Glomerular visceral epithelial cell (primary cell): ENCODE results near the gene RELN.

Experiments used
- DNase-seq: peaks from one replicate; pipeline ENCODE4 v3.0.0-alpha.2; 2016; ENCODE audit errors: extremely low spot score

The RELN gene

DNA sequence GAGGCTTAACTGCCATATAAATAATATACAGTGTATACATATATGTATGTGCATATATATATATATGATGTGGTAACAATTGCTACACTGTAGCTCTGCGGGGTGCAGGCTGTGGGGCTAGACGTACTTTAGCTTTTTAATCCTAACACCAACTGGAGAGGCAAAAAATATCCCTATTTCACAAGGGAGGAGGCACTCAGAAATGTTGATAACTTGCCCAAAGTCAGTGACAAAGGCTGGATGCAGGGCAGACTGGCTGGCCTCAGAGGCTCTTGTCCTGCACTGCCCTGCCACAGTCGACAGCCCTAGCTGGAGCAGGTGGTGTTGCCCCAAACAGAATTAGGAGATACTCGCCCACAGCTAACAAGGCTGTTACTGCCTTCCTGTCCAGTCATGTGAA is 1.5 kb upstream of the RELN start:
- DNase-seq, result no peak

DNA sequence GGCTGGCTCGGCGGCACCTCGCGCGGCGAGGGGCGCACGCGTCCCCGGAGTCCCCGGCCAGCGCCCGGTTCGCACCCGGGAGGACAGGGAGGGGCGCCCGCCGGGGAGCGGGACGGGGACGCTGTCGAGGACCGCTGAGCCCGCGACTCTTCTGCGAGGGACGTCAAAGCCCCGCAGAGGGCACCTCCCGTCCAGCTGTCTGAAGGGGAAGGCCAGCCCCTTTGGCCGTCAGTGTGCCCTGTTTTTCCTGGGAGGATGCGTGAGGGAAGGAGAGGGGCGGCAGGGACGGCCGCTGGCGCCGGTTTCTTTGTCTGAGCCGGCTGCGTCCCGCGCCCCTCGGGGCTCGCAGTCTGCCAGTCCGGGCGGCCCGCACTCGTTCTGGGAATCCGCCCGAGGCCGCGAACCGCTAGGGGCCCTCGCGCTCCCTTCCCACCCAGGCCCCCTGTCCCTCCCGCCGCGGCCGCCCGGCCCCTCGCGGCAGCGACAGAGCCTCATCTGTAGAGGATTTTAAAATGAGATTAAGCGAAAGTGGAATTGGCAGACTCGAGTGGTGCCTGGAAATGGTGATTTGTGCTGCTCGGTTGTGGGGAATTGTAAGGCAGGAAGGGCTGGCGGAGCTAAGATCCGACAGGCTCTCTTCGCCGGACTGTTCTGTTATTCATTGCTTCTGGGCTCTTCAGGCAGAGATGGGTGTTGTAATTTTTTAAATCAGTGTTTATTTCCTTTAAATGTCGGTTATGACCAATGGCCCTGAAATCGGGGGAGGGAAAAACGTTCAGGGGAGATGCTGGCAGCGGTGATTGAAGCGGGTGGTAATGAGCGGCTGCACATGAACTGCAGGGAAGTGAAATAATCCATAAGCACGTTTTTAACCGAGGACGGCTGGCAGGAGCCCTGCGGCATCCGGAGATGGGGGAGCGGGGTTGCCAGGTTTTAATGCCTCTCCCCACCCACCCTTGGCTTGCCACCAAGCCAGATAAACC is 618 bp upstream of the RELN start:
- DNase-seq, result peak; percentile 49

DNA sequence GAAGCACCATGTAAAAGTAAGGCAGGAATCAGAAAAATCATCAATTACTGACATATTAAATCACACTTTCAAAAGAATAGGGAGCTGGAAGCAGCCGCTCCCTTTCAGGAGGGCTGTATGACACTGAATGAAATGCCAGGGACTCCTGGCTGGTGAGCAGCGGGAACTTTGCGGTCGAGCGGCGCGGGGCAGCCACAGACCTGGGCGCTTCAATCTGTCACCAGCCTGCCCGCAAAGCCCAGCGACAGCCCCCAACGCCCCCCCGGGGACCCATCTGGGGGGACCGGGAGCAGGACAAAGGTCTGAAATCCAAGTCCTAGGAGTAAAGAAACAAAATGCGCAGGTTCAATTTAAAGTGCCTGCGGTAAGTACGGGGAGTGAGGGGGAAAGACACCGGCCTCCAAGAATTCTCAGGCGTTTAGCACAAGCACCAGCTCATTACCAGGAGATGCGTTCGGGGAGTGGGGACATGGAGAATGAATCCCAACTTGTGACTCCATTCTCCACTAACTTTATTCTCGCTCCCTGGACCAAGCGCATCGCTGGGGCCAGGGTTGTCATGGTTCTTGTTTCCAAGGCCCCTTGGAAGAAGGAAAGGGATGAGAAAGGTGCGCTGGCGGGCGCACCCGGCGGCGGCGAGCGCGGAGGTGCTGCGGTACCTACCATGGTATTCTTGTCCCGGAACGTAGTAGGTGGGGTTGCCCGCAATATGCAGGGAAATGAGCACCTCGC is 824 bp downstream of the RELN start:
- peak; percentile 10 for DNase-seq

DNA sequence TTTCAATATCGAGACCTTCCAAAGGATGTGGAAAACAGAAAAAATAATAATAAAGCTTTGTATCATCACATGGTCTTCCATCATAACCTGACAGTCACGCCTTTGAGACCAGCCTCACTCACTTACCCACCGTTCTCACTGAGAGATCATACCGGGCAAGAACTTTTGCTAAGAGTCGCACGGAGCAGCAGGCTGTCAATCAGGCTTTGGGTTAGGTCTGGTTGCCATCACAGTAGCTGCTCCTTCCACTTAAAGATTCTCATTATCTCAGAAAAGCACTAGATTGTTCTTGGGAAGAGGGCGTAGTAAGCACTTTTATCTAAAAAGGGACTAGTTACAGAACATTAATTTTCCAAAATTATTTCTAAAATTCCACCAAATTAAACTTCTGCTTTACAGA is 2.0 kb downstream of the RELN start:
- no peak for DNase-seq

DNA sequence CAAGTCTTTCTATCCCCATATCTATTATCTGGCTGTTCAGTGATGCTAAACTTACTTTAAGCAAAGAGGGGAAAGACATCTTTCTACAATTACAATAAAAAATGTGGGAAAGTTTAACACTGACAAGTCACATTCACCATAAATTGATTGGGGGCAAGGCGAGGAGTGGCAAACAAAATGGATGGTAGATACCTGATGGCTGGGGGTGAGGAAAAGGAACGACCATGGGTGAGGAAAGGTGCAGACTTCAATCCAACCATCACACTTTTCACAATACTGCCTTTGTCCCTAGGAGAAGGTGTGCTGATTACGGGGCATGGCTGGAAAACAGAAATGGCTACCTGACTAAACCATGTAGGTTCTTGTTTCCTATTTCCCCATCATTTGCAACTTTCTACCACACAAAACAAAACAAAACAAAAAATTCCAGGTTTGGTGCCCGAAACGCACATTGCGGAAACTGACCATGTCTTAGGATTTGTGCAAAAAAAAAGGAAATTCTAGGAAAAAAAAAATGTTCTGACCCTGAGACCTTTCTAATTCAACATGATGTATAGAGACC is 3.8 kb downstream of the RELN start:
- DNase-seq, result no peak

DNA sequence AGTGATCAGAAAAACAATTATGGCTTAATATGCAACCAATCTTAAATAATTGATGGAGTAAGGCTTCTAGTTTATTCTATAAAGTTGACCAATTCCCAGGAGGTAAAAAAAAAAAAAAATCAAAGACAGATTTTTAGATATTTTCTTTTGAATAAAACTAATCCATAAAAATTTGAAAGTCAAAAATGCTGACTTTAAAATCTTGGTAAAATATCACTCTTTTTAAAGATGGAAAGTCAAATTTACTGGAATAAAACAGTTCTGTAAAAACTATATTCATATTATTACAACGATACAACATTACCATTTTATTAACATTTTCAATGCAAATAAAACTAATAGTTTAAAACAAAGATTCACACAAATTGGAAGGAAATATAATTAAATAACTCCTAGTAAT is 5.4 kb downstream of the RELN start:
- no peak for DNase-seq

DNA sequence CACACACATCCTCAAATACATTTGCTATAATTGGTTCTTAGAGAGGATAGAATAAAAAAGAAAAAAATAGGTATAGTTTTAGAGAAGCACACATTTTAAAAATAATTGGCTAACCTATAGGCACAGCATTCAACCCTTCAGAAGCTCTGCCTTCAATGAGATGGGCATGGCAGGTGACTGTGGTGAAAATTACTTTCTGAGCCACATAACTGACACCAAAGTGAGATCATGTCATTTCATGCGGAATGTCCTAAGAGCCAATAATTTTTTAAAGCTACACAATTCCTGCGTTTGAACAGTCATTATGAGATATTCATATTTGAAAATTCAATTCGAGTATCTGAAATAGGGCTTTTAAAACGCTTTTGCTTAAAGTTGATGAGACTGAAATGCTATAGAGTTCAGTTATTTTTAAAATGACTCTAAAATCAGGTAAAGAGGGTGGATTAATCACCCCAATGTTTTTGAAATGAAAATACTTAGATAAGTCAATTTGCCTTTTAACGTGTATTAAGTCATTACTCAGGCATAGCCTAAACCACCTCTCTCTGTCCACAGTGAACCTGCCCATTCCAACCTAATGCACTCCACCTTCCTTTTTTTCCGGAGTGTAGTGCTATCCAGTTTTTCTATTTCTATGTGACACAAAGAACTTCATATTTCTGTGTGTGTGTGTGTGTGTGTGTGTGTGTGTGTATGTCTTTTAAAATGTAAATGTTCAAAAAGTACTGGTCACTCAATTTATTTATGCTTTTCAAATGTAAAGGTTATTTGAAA is 6.1 kb downstream of the RELN start:
- no peak for DNase-seq

DNA sequence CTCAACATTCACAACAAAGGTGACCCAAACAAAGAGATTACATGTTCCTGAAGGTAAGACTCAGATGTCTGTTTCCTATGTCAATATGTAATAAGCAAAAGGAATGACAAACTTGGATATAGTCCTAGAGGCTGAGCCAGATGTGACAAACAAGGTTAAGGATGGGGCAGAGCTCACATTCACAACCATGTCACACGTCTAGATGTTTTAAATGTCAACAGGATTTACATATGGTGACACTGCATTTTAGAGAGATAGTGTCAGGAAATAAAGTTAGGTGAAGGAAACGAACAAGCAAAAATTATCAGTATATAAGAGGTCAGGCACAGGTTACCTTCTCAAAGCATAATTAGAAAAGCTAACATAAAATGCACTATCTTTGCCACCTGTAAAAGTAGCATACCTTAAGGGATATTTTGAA is 8.4 kb downstream of the RELN start:
- no peak for DNase-seq

DNA sequence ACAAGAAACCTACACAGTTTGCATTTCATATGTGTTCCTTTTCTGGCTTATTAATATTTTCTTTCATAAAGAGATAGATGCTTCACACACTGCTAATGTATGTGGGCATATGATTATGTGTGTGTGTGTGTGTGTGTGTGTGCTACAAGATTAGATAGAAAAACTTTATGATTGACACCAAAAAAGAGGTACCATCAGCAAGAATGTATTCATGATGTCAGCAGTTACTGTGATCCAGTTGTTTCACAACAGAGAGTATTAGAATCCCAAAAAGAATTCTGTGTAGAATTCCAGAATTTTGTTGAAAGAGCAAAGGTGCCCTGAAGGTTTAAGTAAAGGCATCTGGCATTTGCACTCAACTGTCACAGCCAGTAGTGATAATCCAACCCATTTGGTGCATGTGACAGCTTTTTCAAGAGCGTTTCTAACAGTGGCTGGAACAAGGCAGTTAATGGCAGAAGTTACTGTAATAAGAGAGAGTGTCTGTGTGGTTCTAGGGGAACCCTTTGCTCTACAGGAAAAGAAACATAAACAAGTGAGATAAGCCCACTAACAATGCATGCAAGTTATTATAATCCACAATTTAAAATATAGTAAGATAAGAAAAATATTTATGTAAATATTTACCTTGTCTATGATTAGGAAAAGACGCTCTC is 16.6 kb downstream of the RELN start:
- no peak for DNase-seq

DNA sequence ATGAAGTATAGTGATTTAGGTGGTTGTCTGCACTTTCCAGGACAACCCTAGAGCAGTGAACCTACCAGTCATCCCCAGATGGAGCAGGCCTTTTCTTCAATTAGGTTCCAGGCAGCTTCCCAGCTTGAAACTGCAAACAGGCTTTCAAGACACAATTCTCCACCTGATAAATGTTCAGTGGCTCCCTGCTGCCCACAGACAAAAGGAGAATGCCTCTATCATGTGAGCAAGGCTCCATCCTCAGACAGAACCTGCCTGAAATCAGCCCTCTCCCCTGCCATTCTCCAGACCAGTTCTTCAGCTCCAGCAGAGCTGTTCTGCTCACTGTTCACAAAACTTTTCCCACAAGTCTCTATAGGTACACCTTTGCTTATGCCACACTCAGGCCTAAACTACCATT is 22.1 kb downstream of the RELN start:
- DNase-seq, result no peak

DNA sequence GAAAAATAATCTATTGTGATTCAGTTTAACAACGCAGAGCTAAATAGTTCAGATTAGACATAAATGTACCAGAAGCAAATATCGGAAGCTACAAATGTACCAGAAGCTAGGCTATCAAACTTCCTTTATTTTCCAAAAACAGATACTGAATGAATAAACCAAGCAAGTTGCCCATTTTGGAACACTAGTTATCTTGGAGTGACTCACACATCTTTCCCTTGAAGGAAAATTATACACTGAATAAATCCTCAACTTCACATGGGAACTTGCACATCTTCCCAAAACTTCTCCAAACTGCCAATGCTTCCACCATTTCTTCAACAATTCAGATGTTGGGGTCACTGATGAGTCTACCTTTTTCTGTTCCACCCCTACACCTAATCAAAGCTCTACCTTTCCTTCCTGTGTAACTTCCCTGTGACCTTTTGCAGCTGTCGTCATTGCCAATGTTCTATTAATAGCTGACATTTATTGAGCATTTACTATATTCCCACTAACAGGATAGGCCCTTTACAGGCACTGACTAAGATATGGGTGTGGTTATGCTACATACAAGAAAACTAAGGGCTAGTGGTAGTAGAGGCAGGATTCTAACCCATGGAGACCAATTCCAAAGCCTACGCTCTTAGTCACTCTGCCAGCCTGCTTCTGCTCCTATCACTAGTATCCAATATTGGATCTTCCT is 22.7 kb downstream of the RELN start:
- no peak for DNase-seq

DNA sequence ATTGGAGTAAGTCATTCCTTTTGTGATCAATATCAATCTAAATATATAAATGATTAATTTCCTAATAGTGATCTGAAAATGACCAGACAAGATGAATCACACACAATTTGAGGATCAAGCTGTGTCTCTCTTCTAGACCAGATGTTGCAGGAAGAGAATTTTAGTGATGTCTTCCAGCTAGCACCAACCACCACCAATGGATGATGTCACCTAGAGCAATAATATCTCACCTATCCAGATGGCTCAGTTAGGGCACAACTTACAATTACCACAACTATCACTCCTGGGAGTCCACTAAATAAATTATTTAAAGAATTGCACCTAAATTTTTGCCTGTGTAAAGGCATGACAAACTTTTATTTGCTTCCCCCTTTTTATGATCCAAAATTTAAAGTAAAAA is 25.2 kb downstream of the RELN start:
- DNase-seq, result no peak

DNA sequence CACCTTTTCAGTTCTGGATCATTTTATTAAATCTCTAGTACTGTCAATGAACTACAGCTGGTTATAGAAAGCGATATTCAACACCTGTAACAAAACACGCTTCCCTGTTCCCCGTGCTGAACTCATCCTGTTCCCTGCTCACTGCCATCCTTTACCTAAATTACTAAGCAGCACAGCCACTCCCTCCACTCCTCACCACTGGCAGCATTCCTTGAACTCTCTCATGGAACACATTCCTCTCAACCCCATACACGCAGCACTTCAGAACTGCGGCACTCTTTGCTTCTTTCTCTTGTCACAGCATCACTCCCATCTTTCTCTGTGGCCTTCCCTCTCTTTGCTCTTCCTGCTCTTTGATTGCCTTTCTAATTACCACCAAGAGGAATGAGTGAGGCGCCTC is 27.4 kb downstream of the RELN start:
- DNase-seq, result peak; percentile 18

DNA sequence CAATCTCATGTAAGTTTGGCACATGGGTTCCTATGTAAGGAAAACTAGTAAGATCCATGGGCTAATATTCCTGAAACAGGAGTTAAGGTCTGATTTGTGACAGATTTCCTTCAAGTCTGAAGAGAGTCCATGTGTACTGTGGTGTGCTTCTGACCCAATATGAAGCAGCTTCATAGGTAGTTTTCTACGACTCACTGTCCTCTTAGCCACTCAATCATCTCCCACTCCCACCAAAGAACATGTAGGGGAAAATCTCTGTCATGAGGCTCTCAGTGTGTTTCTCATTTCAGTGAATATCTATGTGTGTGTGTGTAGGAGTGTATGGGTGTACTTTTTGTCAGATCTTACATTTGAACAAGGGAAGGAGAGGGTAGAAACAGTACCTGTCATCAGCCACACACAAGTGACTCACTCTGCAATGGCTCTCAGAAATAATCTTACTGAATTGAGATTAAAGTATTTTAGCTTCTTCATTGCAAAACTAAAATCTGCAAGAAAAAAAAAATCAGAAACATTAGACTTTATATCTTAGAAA is 31.1 kb downstream of the RELN start:
- no peak for DNase-seq

DNA sequence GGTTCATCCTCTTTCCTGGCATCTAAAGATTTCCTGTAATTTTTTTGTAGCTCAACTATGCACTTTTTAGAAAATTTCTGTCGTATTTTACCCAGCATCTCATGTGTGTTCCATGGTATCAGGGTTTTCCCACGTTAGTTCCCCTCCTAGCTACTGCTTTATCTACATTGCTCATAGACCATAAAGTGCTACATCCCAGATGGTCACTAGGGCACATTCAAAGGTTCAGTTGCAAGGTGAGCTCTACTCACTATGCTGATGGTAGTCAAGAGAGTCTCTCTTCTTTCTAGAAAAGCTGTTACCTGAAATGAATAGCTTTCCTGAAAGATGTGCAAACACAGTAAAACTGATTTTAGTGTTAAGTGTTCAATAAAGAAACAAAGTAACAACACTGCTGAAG is 33.5 kb downstream of the RELN start:
- DNase-seq, result no peak

DNA sequence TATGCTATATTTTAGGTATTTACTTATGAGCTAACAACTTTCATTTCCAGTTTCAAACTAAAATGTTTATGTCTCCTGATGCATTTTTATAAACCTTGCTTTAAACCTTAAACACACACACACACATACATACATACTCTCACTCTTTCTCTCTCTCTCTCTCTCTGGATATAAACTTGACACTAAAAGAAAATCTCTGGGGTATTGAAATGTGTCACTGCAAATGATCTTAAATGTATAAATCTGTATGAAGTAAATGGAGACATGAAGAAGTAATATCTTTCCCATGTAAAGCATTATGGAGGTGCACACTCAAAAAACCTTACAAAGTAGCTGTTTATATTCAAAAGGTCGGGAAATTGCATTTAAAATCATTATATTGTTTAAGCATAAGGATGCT is 37.0 kb downstream of the RELN start:
- no peak for DNase-seq

DNA sequence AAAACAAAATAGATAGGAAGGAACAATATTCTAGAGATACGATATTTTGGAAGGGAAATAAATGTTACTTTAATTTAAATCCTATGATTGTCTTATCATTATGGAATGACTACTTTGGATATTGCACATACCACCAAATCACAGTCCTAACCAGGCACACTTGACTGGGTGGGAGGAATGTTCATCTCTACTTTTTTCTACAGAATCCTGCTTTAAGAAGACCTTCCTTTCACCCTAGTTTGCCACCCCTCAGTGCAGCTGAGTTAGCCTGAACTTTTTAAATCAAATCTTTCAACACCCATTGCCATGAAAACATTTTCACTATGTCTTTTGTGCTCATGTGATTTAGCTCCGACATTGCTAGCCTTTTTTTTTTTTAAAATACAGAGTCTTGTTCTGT is 38.1 kb downstream of the RELN start:
- DNase-seq, result peak; percentile 81

DNA sequence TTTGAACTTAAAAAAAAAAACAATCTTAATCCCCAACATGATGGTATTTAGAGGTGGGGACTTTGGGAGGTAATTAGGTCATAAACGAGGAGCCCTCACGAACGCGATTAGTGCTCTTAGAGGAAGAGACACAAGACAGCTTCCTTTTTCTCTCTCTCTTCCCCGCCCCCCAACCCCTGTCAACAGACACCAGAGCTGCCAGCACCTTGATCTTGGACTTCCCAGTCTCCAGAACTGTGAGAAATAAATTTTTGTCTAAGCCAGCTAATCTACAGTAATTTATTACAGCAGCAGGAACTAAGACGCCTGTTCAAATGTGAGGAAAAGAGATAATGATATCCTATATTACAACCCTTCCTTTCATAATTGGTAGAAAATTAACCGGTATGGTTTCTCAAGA is 40.1 kb downstream of the RELN start:
- no peak for DNase-seq

DNA sequence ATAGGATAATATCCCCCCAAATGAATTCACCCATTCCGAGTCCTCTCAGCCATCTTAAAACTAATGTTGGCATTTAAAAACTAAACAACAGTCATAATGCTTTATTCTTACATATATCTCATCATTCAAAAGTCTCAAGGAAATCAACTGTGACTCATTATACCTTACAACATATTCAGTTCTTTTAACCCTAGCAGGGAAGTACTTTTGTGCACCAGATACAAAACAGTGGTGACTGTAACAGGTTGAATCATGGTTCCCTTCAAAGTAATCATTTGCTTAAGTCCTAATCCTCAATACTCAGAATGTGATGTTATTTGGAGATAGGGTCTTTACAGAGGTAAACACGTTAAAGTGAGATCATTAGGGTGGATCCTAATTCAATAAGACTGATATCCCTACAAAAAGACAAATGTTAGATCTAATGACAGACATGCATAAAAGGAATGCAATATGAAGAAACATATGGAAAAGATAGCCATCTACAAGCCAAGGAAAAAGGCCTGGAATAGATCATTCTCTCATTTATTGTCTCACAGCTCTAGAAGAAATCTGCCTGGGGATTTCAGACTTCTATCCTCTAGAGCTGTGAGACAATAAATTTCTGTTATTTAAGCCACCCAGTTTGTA is 42.3 kb downstream of the RELN start:
- DNase-seq, result no peak

DNA sequence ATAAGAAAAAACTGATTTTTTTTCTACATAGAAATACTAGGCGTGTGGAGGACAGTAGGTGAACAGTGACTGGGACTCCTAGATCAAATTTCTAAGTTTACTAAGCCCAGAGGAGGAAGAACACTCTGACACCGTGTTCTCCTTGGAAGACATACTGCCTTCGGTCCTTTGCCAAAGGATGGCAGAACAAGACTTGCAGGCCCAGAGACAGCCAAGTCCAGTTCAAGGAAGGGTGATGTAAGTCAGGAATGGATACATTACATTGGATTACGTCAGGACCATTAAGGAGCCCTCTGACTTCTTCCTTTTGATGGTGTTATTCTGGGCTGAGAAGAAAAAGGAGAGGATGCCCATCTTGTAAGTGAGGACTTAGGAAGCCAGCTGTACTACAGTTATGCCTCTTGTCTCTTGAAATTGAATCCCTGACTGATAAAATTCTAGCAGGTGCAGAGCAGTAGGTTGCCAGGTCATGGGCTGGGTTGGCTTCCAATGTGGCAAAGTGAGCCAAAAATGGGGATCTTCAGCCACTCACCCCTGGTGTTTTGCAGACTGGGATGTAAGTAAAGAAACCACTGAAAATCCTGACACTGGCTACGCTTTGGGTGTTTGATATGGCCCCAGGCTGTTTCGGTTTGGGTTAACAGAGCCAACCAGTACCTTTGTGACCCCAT is 45.1 kb downstream of the RELN start:
- no peak for DNase-seq
